Spleen (tissue), 7 donors: ENCODE data around the gene ZDHHC23.

Source experiments
- CTCF ChIP-seq, 11 experiments: fragments of 200-600 bp in 7 of 11; fragments of 450-650 bp in 4 of 11; sonication (generic) in 4 of 11; IDR thresholded peaks in 8 of 11; conservative IDR thresholded peaks in 3 of 11; 1 replicate in 7 of 11; 2 replicates in 4 of 11; pipeline versions ENCODE4 v1.4.0 to v1.8.0; 2016 to 2021; ENCODE audit warnings: antibody characterized with exemption in 11 of 11, inconsistent platforms in 4 of 11, mild to moderate bottlenecking in 1 of 11
- POLR2A ChIP-seq, 3 donors: fragments of 450-650 bp; IDR thresholded peaks; one replicate each; pipeline ENCODE4 v1.5.1; 2017; ENCODE audit warnings: antibody characterized with exemption in 3 of 3, mild to moderate bottlenecking in 1 of 3
- POLR2AphosphoS5 ChIP-seq, 3 donors: sonication (generic); formaldehyde crosslinking; IDR thresholded peaks; one replicate each; pipeline ENCODE4 v1.5.1; 2017; ENCODE audit warnings: antibody characterized with exemption in 3 of 3
- donor health status: DM: no; HTN: no; CAD: no; lungs with moderate emphysema.
- donor health status: DM: no; HTN: no; CAD: no.
- donor health status: DM: no; HTN: no; CAD: no.

- TF ChIP-seq CTCF (IDR thresholded peaks at IDR 0.05 in 8 of 11, conservative IDR thresholded peaks at IDR 0.05 in 3 of 11) (no peak), POLR2AphosphoS5 (IDR thresholded peaks at IDR 0.05) (no peak), POLR2A (IDR thresholded peaks at IDR 0.05) (no peak)
These were observed 35.7 kb downstream of the ZDHHC23 start for GRCh38 chr3:113983544-113983943.
